ENCODE measurements around the gene AMN1.
A peak's percentile ranks its signal among the peaks of the same experiment; 100 is the strongest.
"Not testable (repeated sequence)": the region's sequence is repeated elsewhere in the genome, so short reads cannot be mapped to it uniquely, and the experiment has no call there.

AMN1 gene

DNA sequence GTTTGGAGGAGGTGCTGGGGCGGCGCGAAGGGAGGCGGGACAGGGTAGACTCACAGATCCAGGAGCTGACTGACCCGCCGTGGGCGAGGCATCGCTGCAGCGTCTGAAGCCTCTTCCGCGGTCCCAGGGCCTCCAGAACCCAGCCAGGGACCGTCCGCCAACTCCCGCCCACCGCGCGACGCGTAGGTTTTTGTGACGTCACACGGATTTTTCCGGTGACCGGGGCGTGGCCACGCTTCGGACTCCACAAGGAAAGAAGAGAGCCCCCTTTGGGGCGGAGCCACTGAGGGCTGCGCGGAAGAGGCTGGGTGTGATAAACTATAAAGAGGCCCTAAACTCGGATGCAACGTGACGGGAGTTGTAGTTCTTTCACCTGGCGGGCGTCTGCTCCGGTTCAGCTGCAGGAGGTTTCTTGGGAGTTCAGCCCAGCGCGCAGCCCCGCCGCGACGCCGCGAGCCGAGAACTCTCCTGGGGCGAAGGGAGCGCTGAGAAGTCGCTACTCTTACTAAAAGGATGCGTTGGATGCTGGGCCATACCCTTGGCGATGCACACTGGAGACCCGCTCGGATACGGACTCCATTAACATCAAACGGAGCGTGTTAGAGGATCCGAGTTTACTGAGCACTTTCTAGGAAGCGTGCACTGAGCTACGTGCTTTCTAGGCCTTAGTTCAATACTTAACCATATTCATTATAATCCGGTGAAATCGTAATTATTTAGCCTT is at the start of gene AMN1:
AMN1 (minus strand) TSS at position 105 of the 724 bp plus-strand sequence; CDS start at position 92, 13 bp downstream.
- peak; percentile 99 for DNase-seq

DNA sequence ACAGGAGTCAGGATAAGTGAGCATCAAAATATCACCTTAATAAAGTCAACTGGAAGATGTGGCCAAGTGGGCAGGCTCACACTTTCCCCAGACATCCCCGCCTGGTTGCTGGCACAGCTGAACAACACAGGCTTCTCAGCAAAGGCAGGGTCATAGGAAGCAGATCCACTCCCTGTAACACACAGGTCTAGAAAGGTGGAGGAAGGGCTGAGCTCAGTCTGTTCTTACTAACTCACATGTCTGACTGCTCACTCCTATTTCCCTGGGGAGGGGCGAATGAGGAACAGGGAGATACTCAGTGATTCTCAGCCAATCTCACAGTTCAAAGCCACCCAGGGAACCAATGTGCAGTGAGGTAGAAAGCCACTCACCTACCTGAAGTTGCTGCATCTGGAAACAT is 45.0 kb upstream of the AMN1 start:
- no peak for DNase-seq

DNA sequence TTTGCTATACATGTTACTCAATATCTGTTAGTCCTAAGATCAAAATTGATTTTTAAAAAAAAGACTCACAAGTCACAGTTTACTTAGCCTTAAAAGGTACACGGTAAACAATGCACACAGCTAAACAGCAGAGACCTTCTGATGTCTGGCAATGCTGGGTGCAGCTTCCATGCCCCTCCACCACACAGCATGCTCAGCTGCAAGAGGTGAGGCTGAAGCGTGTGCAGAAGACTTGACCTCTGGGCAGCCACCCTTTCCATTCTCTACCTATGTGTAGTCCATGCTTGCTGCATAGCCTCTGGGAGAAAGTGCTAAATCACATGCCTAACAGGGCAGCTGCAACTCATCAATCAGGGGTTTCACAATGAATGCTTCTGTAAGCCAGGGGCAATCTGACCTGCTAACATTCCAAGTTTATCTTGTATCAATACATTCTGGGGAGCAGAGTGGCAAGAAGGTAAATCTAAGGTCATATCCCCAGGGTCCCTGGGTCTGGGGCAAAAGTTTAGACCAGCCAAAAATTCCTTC is 44.5 kb upstream of the AMN1 start:
- DNase-seq, result no peak

DNA sequence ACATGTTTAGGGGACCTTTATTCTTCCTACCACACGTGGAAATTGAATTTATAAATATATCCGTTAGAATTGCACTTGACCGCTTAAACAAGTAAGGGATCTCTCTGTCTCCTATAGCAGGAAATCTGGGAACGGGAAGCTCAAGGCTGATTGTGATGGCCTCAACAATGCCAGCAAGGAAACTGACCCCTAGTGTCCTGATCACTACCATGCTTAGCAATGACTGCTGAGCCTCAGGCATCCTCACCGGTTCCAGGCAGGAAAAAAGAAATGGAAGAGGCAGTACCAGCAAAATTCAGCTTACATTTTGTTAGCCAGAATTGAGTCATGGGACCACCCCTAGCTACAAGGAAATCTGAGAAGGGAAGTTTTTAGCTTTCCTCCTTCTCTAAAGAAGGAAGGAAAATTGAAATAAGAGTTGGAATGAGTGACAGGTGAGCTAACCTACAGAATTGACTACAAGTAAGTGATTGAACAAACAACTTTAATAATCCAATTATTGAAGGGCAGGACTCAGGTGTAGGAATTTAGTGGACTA is 43.9 kb upstream of the AMN1 start:
- no peak for DNase-seq

DNA sequence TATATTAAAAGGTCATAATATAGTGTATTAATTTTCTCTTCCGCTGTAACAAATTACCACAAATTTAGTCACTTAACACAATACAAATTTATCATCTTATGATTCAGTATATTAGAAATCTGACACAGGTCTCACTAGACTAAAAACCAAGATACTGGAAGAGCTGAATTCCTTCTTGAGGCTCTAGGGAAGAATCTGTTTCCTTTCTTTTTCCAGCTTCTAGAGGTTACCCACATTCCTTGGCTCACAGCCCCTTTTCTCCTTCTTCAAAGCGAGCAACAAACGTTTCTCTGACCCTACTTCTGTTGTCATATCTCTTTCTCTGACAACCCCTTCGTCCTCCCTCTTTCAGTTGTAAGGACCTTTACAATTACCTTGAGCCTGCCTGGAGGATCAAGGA is 43.4 kb upstream of the AMN1 start:
- no peak for DNase-seq

DNA sequence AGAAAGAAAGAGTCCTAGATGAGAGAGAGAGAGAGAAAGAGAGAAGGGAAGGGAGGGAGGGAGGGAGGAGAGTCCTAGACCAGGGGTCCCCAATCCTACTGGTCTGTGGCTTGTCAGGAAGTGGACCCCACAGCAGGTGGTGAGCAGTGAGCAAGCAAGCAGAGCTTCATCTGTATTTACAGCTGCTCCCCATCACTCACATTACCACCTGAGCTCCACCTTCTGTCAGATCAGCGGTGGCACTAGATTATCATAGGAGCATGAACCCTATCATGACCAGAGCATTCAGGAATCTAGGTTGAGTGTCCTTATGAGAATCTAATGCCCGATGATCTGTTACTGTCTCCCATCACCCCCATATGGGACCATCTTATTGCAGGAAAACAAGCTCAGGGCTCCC is 39.2 kb upstream of the AMN1 start:
- no peak for DNase-seq

DNA sequence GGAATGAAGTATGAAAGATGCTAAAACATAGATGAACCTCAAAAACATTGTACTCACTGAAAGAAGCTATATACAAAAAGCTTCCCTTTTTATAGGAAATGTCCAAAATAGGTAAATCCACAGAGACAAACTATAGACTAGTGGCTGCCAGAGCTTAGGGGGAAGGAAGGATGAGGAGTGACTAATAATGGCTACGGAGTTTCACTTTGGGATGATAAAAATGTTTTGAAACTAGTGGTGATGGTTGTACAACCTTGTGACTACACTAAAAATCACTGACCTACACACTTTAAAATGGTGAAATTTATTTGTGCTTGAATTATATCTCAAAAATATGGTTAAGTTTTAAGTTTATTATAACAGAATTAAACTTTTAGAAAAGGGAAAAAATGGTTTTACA is 37.1 kb upstream of the AMN1 start:
- DNase-seq, result no peak

DNA sequence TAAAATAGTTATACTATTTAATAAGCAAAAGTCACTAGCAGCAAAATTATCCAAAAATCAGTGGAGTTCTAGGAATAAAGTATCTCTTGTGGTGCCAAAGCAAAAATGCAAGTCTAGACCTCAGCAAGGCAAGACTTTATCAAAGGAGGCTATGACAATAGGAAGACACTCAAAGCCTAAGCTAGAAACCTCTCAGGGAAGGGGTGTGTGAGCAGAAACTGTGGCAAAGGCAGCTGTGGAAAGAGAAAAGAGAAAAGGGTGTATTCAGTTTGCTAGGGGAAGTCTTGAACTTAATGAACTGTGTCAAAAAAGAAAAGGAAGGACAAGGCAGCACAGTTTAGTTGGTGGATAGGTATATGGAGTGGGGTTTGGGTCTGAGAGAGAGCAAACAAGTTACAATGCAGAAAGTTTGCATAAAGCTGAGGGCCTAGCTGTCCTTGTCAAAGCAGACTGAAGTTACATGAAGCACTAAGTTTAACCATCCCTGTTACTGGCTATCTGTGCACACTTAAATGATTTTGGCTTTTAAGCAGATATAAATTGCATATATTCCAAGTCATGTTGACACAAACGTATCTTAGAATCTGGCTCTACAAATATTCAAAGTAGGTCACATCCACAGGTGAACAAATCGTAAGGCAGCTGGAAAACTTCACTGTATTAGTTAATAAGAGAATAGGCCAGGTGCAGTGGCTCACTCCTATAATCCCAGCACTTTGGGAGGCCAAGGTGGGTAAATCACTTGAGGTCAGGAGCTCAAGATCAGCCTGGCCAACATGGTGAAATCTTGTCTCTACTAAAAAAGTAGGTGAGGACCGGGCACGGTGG is 31.0 kb upstream of the AMN1 start:
- no peak for DNase-seq

DNA sequence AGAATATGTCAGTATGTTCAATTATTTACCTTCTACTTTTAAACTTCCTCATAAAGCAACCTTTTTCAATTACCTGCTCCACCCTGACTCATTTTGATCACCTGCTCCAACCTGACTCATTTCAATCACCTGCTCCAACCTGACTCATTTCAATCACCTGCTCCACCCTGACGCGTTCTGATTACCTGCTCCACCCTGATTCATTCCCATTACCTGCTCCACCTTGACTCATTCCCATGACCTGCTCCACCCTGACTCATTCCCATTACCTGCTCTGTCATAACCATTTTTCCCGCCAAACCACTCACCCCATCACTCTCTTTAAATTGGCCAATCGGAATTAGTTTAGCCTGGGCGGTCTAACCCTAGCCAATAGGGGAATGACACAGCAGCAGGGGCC is 29.5 kb upstream of the AMN1 start:
- DNase-seq, result not testable (repeated sequence)

DNA sequence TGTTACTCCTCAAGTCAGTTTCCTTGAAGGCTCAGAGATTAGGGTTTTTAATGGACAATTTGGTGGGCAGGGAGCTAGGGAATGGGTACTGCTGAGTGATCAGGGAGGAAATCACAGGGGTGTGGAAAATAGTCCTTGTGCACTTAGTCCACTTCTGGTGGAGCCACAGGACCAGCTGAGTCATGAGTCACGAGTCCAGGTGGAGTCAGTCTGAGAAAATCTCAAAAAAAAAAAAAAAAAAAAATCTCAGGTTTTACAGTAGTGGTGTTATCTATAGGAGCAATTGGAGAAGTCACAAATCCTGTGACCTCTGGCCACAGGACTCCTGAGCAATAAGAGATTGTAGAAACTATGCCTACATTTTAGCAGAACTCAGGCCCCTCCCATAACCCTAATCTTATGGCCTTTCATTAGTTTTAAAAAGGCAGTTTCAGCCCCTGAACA is 28.2 kb upstream of the AMN1 start:
- DNase-seq, result no peak

DNA sequence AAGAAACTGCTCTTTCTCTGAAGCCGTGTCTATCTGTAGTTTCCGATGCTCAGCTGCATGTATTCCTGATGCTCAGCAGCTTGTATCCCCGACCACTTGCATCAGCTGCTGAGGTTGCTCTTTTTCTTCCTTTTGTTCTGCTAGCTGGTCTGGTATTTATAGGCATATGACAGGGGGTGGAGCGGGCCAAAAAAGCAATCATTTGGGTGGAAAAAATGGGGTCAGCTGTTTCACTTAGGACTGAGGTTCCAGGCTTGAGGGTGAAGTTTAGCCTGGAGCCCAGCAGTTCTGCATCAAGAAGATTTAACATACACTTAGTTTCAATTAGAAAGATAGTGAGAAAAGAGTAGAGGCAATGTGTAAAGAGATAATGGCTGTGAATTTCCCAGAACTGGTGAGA is 23.6 kb upstream of the AMN1 start:
- no peak for DNase-seq

DNA sequence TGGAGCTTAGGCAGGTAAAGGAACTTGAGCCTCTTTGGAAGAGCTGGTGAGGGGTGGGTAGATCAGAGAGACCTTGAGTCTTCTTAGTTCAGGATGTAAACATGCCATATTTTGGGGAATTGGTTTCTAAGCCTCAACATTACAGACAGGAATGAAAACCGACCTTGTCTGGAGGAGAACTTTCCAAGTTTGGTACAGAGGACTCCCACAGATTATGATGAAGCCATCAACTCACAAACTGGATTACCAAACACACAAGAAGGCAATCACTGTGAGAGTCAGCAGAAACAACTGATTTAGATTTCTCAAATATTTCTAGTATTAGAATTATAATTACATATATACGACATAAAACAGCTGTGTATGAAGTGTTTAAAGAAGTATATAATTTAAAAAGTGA is 22.3 kb upstream of the AMN1 start:
- no peak for DNase-seq

DNA sequence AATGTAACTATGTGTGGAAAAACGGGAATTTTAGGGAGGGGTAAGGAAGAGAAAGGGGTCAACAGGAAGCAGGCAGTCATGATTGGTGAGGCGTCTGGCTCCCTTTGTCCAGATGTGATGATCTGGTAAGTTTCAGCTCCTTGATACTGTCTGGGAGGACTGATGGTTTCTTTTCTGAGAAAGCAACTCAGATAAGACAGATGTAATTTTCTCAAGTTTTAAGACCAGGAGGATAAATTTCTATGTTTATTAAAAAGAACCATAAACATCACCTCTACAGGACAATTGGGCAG is 21.9 kb upstream of the AMN1 start:
- DNase-seq, result no peak

DNA sequence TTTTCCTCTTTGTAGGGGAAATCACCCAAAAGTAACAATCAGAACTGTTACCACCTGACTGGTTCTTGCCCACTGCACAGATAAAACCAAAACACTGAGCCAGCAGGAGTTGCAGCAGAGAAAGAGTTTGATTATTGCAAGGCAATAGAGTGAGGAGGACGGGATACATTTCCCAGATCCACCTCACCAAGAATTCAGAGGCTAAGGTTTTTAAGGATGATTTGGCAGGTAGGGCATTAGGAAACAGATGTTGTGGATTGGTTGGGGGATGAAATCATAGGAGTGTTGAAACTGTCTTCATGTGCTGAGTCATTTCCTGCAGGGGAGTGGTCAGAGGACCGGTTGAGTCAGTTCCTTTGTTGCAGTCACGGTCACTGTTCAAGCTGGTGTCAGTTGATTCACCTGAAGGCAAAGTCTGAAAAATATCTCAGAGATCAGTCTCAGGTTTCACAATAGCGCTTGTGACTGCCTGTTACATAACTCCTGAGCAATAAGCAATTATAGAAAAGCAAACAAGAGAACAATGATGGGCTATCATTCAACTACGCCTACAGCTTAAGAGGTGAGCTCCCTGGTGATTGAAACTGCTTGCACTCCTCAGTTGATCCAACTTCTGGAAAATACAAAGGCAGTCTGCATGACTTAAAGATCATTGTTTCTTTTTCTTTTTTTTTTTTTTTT is 20.3 kb upstream of the AMN1 start:
- DNase-seq, result peak; percentile 91

DNA sequence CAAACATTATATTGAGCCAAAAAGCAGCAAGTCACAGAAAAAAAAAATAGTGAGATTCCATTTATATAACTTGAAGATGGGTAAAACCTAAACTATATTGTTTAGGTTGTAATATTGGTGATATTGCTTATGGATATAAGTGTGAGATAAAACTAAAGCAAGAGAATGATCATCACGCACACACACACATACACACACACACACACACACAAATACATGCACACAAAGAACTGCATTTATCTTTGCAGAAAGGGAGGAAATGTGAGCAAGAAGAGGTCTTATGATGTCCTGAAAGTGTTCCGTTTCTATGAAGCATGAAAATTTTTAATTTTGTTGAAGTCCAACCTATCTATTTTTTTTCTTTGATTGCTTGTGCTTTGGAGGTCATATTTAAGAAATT is 16.4 kb upstream of the AMN1 start:
- no peak for DNase-seq

DNA sequence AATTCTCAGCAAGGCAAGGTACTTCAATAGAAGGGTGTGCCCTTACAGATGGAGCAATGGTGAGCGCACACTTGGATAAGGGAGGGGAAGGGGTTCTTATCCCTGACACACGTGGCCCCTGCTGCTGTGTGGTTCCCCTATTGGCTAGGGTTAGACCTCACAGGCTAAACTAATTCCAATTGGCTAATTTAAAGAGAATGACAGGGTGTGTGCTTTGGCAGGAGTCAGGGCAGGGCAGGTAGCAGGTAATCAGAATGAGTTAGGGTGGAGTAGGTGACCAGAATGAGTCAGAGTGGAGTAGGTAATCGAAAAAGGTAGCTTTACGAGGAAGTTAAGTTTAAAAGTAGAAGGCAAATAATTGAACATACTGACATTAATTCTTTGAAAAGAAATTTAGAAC is 15.5 kb upstream of the AMN1 start:
- not testable (repeated sequence) for DNase-seq

DNA sequence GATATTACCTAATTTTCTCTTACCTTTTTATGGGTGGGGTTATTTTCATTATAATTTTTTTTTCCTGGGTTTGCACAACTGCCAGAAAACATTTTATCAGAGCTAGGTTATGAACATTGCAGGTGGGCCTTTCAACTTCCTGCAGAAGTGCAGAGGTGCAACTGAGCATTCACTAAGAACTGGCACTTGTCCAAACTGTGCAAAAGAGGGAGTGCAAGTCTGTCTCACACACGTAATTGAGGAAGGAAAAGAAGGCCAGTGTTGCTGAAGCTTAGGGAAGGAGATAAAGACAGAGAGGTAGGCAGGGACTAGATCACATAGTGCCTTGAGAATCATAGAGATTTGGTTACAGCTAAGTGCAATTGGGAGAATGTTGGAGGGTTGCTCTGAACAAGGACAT is 14.1 kb upstream of the AMN1 start:
- no peak for DNase-seq

DNA sequence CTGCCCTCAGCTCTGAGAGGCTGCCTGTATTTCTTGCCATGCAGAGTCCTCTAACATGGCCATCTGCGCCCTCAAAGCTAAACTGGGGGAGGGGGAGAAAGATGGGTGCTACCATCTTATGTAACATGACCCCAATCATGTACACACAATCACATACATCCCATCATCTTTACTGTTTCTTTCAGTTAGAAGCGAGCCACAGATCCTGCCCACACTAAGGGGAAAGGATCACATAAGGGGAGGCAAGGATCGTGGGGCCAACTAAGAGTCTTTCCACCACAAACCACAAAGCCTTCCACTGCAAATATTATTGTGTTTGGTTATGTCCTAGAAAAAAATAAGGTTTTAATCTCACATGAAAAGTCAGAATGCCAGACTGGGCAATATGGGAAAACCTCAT is 11.8 kb upstream of the AMN1 start:
- no peak for DNase-seq

DNA sequence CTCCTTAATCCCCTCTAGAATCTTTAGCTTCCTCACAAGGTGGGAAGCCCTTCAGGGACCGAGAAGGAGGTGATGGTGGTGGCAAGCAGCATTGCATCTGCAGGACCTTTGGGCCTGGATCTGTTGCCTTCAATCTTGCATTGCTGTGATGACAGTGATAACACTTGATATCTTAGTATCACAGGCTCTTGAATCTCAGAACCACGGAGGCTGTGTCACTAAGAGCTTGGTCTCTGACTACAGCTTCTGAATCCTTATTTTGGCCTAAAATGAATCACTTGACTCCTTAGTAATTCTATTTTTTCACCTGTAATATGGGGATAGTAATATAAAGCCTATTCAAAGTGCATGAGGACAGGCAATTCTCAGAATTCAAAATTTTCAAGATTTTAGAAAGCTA is 8.9 kb upstream of the AMN1 start:
- DNase-seq, result no peak

DNA sequence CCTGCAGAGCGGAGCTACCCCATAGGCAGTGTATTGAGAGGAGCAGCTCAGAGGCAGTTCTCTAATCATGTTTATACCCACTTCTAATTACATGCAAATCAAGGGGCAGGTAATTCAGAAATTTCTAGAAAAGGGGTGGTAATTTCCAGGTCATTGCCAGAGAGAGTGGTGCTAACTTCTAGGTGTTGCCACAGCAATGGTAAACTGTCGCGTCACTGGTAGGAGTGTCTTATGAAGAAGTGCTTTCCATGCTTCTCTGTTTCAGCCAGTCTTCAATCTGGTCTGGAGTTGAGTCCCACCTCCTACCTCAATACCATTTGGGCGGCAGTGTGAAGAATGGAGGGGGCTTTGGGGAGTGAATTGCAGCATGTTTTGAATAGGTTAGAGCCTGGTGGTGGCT is 8.5 kb upstream of the AMN1 start:
- DNase-seq, result no peak

DNA sequence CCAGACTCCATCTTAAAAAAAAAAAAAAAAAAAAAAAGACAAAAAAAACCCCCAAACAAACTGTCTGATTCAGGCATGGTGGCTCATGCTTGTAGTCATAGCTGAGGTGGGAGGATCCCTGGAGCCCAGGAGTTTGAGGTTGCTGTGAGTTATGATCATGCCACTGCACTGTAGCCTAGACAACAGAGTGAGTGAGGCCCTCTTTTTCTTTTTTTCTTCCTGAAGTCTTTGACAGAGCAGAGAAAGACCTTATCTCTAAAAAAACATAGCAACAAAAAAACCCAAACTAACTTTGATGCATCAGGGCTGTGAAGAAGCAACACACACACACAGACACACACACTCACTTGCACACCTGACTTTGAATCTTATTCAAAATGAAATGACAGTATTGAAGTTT is 7.7 kb upstream of the AMN1 start:
- no peak for DNase-seq

DNA sequence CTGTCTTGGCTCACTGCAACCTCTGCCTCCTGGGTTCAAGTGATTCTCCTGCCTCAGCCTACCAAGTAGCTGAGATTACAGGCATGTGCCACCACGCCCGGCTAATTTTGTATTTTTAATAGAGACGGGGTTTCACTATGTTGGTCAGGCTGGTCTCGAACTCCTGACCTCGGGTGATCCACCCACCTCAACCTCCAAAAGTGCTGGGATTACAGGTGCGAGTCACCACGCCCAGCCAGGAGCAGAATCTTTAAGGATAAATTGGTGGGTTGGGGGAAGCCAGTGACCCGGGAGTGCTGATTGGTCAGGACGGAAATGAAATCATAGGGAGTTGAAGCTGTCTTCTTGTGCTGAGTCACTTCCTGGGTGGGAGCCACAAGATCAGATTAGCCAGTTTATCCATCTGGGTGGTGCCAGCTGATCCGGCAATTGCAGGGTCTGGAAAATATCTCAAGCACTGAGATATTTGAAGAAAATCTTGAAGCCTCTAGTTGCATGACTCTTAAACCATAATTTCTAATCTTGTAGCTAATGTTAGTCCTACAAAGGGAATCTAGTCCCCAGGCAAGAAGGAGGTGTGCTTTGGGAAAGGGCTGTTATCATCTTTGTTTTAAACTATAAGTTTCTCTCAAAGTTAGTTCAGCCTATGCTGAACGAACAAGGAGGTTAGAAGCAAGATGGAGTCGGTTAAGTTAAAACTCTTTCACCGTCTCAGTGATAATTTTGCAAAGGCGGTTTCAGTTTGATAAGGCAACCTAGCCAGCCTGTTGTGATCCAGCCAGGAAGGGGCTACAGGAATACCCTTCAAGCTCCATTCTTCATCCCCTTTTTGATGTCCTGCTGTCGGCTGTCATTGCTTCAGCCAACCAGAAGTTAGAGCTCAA is 5.0 kb upstream of the AMN1 start:
- not testable (repeated sequence) for DNase-seq

Data from NCI-H2107 (cell line).